ENCODE measurements around the gene NLGN2.
A peak's percentile ranks its signal among the peaks of the same experiment; 100 is the strongest.

The NLGN2 gene

DNA sequence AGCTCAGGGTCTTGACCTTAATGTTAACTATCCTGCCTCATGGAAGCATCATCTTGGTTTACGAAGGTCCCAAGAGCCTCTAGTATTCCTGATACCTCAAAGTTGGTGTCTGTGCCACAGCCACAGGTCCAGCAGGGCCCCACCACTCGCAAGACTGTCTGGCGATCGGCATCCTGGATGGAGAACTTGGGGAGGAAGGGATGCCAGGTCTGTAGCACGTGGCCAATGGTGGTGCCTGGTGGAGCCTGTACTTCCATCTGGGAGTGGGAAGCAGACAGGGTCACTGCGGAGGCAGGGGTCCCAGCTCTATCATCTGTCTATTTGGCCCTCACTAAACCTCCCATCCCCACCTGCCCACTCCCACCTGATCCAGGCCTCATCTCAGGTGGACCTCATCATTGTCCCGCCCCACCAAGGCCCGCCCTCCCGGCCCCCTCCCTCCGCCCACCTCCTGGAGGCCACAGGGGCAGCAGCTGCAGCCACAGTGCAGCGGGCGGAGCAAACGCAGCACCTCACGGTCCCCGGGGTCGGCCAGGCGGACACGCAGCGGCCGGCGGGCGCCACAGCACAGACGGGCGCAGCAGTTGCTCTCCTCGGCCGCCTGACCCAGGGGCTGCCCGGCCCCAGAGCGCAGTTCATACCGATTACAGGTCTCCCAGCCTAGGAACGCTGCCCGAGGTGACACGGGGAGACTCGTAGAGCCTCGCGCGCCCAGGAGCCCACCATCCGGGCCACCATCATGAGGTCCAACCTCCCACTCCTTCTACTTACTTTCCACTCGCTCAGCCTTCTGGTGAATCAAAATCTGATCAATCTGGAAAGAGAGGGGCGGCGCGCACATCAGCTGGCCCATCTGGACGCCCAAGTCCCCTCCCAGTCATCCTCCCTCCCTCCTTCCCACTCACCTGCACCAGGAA is 14.7 kb upstream of the NLGN2 start:
- no peak for DNase-seq

DNA sequence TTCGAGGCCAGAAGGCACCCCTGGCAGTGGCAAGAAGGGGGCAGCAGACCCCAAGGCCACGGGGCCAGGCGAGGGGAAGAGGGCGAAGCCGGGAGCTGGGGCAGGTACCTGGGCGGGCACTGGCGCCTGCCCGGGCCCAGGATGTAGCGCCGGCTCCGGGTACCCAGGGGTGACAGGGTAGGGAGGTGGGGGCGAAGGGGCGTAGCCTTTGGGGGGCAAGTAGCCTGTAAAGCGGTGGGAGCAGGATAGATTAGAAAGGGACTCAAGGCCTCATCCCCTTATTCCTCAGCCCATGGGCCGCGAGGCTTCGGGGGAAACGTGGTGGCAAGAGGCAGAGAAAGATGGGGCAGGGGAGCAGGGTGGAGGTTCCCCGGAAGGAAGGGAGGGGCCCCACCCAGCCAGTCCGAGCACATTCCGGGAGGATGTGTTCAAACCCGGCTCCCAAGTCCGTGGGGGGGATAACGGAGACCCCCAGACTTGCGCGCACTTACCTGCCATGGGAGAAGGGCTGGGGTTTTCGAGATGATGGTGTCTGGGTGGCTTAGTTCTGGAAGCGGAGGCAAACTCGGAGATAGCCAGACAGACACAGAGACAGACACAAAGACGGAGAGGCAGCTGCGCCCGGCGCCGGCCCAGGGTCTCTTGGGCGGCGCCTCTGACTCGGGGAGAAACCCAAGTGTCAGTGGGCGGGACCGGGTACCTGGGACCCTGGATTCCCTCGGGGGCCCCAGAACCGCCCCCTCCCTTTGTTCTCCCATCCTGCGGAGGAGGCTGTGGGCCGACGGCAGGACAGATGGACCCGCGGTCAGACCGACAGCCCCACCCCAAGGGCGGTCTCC is 13.8 kb upstream of the NLGN2 start:
- no peak for DNase-seq

DNA sequence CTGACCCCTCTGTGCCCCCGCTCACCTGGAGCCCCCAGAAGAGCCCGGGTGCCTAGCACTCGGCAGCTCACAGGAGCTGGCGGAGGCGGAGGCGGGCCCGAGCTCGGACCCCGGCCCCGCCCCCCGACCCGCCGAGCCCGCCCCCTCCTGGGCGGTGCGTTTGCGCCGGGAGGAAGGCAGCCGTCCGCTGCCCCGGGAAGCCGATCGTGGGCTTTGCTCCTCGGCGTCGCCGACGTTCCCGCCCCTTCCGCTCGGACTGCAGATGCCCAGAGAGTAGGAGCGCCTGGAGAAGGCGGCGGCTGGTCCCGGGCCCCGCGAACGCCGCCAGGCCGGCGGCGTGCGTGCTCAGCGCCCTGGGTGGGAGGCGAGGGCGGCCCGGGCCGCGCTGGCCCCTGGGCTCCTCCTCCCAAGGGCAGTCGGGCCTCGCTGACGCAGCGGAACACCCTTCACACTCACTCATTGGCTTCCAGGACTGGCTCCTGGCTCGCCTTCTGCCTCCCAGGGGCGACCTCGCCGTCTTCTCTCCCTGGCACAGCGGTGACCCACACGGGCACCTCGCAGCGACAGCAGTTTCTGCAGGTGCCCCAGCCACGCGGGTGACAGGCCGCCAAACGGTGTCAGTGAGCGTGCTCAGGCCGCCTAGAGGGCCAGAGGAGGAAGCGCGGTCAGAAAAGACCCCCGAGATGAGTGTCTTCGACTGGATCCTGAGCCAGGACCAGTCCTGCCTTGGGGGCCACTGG is 13.0 kb upstream of the NLGN2 start, which contains the start of gene PLSCR3:
Gene PLSCR3 (minus strand): TSS at position 74 of the 740 bp plus-strand sequence. CDS start 415 bp downstream, outside the sequence.
- peak; percentile 42 for DNase-seq

DNA sequence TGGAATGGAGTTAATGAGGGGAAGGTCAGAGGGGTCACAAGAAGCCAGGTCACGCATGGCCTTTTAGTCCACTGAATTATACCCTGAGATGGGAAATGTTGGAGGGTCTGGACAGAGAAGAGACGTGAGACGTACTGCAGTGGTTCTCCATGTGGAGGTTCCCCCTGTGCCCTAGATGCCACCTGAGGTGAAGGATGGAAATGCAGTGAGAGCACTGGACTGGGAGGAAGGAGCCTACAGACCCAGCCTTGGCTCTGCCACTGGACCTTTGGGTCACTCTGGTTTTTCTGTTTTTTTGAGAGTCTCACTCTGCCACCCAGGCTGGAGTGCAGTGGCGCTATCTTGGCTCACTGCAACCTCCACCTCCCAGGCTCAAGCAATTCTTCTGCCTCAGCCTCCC is 11.5 kb upstream of the NLGN2 start:
- DNase-seq: no peak

DNA sequence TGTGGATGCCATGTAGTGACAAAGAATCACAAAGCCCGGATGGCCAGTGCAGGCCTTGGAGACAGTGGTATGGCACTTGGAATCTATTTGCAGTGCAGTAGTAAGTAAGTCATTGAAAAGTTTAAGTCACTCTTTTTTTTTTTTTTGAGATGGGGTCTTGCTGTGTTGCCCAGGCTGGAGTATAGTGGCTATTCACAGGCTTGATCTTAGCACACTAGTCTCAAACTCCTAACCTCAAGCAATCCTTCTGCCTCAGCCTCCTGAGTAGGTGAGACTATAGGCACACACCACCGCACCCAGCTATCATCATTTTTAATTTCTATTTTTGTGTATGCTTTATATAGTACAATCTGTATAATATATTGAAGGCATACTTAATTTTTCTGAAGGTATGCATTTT is 9.0 kb upstream of the NLGN2 start:
- no peak for DNase-seq

DNA sequence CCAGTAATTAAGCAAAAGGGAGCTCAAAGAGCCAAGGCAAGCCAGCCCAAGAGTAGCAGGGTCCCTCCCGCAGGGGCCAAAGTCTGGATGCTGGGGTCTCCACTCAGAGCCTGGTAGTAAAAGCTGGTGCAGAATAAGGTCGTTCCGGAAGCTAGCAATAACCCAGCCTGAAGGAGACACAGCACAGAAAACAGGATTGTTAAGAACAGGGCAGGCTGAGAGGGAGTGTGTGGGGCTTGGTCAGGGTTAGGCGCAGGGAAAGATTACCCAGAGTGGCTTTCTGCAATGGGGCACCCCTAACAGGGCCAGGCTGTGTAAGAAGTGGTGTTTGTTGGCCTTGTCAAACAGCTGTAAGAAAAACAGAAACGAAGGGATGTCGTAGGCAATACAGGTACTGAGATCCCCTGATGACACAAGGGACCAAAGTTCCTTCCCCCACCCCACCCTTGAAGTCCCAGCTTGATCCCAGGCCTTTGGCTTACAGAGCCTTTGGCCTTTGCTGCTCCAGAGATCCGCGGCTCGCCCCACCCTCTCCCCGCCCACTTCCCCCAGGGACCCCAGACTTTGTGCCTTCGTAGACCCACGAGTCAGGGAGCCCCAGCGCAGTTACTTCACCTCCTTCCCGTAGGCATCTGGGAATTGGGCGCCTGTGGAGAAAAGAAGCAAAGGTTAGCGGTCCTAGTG is 4.5 kb upstream of the NLGN2 start:
- DNase-seq: no peak

DNA sequence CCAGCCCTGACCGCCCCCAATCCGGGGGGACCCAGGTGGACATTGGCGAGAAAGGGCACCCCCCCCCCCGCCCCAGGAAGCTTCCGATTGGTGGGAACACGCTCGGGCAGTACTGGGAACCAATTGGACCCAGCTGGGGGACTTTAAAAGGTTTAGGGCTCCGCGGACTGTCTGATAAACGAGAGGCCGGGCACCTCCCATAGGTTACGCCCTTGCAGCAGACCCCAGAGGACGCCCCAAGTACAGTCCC is 4.0 kb upstream of the NLGN2 start:
- no peak for DNase-seq

DNA sequence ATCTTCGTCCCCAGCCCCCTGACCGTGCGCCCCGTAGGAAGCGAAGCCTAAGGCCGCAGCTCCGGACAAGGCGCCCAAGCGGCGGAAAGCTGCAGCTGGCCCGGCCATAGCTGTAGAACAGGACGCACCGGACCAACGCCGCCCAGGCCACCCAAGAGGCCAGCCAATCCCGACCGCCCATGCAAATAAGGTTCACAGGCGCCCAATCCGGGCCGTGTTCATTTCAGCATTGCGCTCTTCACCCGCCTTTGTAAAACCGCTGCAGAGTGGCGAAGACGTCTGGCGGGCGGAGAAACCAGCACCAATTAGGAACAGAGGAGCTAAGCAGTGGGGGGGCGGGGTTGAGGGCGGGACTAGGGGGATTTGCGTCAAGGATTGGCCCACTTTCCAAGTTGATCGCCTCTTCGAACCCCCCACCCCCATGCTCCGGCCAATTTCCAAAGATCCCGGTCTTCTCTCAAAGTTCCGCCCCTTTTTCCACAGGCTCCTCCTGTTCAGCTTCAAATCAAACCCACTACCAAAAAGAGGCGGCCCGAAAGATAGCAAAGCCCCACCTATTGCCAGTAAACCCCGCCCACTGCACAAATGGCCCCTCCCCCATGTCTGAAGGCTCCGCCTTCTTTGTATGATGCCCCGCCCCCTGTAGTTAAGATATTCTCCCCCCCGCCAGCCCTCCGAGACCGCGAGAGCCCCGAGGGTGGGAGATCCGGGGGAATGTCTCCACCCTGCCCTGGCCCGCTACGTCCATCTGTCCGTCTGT is 3.5 kb upstream of the NLGN2 start, which contains the start of gene TMEM256:
Gene TMEM256 (minus strand): TSS at position 121 of the 760 bp plus-strand sequence. CDS start 13 bp downstream, at position 108.
- peak; percentile 94 for DNase-seq

DNA sequence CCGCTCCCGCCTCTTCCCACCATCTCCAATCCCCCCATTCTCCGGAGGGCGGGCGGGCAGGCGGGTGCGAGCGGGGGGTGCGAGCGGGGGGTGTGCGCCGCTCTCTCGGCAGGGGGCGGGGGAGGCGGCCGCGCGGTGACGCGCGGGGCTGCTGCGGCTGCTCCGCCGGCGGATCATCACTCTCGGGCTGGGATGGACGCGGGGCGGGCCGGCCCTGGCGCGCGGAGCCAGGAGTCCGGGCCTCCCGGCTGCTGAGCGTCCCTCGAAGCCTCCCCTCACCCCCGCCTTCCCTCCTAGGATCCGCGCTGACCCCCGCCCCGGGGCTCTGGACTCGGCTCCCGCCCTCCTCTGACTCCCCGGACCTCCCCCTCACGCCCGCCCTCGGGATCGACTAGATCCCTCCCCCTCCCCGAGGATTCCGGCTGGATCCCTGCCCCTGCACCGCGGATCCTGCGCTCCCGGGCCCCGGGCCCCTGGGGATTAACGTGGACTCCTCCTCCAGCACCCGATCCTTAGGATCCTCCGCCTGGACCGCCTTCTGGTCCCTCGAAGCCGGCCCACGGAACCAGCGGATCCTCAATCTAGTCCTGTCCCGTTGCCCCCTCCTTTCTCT is 2.8 kb upstream of the NLGN2 start:
- DNase-seq: no peak

DNA sequence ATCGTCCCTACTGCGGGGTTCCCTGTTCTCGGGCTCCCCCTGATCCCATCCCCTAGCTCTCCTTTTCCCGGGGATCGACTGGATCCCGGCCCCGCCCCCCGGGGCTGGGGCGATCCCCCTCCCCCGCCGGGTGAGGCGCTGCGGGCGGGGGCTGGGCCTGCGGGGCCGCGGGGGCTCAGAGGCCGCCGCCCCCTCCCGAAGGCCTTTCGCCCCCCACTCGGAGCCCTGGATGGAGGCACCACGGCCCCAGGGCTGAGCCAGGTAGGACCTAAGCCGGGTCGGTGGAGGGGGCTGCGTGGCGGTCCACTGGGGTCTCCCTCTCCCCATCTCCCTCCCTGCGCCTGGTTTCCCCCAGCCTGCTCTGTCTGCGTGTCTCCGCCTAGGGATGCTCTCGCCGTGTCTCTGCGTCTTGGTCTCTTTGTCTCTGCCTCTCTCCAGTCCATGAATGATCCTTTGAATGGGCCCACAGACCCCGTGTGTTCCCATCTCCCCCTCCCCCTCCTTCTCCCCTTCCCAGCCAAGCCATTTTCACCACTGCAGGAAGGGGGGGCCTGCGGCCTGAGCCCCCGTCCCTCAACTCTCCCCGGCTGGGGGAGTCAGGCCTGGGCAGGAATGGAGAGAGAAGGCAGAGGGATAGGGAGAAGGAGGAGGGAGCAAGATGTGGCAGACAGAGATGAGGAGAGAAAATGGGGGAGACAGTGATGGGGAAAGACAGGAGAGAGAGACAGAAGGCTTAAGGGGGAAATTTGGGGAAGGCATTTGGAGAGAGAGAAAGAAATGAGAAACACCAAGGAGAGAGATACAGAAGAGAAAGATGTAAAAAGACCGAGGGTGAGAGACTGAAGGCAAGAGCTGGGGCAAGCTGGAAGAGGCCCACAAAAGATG is 2.1 kb upstream of the NLGN2 start:
- no peak for DNase-seq

DNA sequence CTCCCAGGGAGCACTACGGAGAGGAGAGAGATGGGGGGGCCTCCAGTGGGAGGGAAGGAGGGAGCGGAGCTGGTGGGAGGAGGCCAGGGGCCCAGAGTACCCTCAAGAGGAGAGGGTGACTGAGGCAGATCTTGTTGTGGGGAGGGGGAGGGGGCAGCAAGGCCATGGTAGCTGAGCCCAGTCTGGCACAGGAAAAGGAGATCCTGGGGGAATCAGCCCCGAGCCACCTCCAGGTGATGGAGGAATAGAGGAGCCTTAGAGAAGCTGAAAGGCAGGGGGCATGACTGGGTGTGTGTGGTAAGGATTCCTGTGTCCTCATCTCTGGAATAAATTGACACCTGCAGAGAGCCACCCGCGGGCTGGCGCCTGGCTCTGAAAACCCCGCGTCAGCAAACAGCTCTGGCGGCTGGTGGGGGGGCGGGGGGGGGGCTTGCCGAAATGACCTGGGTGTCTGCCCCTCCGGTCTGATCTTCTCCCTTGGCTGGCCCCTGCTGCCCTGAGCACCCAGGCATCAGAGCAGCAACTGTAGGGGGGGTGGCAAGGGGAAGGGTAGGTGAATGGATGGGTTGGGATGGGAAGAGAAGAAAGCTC is 1.3 kb upstream of the NLGN2 start:
- peak; percentile 25 for DNase-seq

DNA sequence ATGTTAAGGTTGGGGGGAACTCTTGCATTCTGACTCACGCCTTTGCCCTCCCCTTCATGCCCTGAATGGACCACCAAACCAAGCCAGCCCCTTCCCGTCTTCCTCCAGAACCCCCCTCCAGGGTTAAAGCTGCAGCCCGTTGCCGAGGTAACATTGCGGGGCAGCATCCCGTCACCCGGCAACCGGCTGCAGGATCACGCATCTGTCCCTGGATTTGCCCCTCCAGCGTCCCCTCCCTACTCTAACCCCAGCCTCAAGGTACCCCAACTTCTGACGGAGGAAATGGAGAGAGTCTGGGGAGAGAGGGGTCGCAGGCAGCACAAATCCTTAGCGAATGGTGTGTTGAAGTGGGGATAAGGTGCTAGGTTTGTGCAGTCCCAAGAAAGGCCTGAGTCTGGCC is 563 bp upstream of the NLGN2 start:
- DNase-seq: no peak

DNA sequence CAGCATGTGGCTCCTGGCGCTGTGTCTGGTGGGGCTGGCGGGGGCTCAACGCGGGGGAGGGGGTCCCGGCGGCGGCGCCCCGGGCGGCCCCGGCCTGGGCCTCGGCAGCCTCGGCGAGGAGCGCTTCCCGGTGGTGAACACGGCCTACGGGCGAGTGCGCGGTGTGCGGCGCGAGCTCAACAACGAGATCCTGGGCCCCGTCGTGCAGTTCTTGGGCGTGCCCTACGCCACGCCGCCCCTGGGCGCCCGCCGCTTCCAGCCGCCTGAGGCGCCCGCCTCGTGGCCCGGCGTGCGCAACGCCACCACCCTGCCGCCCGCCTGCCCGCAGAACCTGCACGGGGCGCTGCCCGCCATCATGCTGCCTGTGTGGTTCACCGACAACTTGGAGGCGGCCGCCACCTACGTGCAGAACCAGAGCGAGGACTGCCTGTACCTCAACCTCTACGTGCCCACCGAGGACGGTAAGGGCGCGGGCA is 645 bp downstream of the NLGN2 start:
- no peak for DNase-seq

DNA sequence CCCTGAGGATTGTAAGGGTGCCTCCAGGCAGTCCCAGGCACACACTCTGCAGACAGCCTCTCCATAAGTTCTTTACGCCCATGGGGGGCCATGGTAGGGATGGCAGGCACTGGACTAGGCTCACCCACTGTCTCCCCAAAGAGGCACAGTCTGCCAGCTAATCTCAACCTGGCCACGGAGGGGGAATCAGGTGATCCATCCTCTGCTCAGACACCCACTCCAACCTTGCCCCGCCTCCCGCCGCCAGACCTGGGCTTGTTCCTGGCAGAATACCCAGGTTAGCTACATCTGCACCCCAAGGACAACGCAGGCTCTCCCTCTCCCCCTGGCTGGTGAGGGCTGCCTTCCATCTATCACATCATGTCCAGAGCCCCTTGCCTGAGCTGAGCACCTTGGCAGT is 1.2 kb downstream of the NLGN2 start:
- no peak for DNase-seq

DNA sequence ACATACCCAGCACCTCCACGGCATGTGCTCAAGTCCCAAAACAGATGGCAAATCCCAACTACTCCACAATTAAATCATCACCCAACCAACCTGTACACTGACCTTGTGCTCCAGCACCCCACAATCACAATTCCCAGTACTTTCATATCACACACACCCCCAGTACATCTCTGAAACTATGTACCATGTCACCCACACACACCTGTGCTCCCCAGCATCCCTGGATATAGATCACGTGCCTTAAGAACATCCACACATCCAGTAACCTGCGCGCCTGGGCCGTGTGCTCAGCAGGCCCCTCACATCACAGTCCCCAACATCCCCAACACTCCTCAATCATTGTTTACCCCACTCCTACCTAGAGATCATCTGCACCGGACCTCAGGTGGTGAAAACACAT is 2.1 kb downstream of the NLGN2 start:
- no peak for DNase-seq

DNA sequence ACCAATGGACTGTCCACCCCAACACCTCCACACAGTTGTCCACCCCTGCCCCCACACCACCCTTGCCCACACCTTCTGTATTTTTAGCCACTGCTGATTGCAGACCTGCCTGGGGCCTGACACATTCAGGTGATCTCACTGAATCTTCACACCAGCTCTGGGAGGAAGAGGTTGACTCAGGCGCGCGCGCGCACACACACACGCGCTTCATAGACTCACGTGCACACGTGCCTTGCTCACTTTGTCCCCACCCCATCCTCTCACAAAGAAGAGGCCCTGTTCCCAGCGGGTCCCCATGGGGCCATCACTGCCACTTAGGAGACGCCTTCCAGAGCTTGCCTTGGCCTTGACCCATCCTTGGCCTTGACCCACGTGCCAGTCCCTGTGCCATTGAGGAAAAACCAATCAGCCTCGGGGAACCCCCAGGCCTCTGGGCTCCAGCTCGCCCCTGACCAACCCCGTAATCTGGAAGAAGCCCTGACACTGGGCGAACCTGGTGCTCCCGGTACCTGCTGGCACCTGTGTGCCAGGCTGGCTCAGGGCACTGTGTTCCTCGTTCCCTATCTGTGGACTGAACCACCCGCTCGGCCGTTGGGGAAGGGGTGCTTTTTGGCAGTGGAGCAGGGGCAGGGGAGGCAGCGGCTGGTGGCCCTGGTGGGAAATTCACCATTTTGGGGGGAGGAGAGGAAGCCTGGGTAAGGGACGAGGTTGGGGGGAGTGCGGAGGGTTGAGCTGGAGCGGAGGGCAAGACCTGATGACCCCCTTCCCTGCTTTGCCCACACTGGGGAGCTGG is 3.2 kb downstream of the NLGN2 start:
- DNase-seq: no peak

DNA sequence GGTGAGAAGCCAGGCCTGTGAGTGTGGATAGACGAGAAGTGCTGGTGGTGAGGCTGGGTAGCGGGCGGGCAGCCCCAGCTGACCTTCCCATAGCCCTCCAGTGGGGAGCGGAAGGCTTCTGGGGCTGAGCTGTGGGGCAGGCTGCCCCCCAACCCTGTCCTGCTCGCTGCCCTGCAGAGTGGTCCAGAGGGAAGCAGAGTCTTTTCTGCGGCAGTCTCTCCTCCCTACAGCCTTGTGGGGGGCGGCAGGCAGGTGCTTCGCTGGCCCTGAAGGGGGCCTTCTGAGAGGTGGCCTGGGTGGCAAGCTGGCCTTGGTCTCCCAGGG is 3.7 kb downstream of the NLGN2 start:
- no peak for DNase-seq

DNA sequence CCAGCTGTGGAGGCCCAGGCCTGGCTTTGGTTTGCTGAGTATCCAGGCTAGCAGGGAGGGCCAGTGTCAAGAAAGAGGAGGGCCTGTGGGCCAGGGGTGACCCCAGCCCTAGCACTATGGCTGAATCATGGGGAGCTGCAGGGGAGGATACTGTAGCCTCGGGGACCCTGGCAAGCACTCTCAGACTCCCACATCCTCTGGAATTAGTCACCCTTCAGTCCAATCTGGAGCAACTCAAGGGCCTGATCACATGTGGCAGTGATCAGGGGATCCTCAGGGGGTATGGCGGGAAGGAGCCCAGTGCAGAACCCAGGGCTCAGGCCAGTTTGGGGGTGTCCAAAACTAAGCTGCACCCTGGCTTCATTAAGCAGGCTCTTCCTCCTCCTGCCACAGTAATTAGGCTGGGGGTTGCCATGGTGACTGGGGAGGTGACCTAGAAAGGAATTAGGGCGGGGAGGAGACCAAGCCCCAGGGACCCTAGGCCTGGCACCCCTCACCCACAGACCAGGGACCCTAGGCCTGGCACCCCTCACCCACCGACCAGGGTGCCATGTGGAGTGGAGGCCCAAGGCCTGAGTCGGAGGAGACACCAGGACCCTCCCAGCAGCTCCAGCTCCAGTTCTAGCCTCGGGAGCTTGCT is 5.8 kb downstream of the NLGN2 start:
- no peak for DNase-seq

DNA sequence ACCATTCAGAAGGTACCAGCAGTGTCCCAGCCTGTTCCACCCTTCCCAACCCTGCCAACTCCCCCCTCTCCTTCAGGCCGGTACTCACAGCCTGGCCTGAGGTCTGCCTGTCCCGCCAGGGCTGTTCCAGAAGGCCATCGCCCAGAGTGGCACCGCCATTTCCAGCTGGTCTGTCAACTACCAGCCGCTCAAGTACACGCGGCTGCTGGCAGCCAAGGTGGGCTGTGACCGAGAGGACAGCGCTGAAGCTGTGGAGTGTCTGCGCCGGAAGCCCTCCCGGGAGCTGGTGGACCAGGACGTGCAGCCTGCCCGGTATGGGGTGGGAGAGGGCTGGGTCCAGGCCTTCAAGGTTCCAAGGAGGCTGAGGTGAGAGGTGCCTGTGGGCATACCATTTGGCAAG is 7.2 kb downstream of the NLGN2 start:
- DNase-seq: no peak
